HT-29 (cell line): ENCODE results near the gene ABCC5. TPM values are rescaled to one million over a fixed set of nuclear protein-coding genes. Genes with fewer than 3 reads are reported as not detected.

Experiments used
- DNase-seq: peaks from one replicate; pipeline ENCODE4 v3.0.0-alpha.2; 2015; ENCODE audit warnings: low spot score
- total RNA-seq: library from RNA; depleted of rRNA; stranded (reverse); fragments of >200 nt; shearing (Covaris generic); gene quantifications from 2 replicates; pipeline ENCODE4 v1.2.3, GENCODE V29; 2014

Gene ABCC5
- total RNA-seq, 1 experiment from 2014 or later: 3.7 TPM

DNA sequence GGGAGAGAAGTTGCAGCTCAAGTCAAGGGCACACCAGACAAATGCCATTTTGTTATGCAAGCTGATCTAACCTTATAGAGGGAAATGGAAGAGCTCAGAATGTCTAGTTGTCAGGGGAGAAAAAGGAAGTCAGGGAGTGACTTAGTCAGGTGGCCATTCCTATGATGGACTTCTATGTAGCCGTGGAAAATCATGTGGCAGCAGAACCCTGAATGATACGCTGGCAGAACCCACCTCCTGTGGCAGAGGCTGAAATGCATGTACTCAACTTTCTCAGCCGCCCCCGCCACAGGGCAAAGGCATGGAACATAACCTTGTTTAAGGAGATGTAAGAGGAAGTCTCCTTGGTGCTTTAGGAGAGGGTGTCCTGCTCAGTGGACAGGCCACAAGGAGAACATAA is 95.3 kb downstream of the ABCC5 start:
- no peak for DNase-seq

DNA sequence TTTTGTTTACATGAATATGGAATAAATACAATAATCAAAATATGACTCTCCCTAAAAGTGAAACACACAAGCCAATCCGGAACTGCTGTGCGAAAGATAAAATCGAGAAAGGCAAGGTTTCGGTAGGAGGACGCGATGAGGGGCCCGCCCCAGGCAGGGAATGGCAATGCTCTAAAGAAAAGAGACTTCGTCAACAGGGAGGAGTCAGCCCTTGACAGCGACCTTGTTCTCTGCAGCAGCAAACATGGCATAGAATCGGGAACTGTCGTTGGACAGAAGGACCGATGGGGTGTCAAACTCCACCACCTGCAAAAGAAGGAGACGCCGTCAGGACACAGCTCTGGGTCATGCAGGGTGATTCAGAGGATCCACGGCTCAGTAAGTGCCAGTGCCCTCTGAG is 96.6 kb downstream of the ABCC5 start:
- DNase-seq: no peak

DNA sequence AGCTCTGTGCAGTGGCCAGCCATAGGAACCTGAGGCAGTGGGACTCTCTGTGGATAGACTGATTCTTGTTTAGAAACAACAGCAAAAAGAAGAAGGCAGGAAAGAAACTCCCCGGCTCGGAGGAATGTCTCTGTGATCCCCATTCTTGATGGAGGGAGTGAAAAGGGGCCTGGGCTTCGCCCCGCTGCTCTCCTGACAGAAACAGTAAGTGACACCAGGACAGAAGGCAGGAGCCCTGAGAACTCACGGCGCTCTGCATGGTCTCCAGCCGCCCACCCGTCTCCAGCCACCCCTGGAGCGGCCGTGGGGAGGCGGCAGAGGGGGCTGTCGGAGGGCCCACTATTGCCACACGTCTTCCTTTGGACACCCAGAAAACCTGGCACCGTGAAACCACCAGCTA is 97.3 kb downstream of the ABCC5 start:
- DNase-seq: no peak

DNA sequence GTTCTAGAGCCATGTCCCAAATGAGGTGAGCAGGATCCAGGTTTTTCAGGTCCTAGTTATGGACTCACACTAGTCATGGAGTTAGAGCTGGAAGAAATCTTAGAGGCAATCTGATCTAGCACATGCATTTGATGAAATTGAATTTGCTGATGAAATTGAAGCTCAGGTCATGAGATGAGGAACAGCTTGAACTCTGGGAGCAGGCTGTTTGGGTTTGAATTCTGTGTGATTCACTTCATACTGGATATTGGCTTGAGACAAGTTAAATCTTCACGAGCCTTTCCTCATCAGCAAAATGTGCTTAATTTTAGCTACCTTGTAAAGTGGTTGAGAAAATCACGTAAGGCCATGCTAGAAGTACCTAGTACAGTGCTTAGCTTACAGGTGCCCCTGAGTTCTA is 99.5 kb downstream of the ABCC5 start:
- no peak for DNase-seq

DNA sequence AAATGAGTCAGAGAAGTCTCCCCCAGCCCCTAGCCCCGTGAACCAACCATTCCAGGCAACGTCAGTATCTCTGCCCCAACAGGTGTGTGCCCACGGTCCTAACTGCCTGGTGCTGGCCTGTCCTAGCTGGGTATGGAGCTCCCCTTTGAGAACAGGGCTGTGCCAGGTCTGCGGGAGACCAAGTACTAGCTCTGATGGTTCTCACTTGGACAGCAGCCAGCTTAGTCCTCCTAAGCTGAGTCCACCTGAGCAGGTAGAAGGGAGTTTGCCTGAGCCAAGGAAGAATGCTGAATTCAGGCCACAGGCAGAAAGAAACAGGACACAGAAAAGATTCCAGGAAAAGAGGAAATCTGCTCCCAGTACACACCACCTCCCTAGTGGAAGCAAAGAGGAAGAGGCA is 99.9 kb downstream of the ABCC5 start:
- DNase-seq: no peak

DNA sequence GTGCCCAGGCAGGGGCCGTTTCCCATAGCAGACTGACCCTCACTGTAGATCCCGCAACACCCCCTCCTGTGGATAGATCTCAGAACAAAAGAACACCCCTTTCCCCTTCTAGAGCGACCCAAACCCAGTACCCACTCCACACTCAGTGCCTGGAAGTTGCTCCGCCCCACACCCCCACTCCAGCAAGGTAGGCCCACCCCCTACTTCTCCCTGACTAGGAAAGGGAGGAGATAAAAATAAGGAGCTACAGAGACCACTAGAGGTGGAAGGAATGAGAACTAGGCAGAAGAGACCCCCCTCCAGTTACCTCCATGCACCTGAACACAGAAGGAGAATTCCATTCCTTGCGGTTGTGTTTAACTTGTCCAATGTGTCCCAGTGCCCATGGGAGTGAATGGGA is 102.8 kb downstream of the ABCC5 start:
- no peak for DNase-seq

DNA sequence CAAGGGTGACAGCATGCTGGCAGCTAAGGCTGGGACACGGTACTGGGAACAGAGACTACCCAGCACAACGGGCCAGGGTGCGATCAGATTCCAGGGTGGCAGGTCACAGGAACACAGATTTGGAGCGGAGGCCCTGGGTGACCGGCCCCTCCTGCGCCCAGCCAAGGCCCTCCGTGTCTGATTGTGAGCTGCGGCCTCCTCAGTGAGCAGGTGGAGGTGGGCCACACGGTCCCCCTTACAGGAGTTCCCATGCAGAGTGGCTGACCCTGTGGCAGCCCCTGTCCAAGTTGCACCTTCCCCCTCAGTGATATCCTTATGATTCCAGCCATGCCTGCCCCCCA is 104.1 kb downstream of the ABCC5 start:
- DNase-seq: no peak

DNA sequence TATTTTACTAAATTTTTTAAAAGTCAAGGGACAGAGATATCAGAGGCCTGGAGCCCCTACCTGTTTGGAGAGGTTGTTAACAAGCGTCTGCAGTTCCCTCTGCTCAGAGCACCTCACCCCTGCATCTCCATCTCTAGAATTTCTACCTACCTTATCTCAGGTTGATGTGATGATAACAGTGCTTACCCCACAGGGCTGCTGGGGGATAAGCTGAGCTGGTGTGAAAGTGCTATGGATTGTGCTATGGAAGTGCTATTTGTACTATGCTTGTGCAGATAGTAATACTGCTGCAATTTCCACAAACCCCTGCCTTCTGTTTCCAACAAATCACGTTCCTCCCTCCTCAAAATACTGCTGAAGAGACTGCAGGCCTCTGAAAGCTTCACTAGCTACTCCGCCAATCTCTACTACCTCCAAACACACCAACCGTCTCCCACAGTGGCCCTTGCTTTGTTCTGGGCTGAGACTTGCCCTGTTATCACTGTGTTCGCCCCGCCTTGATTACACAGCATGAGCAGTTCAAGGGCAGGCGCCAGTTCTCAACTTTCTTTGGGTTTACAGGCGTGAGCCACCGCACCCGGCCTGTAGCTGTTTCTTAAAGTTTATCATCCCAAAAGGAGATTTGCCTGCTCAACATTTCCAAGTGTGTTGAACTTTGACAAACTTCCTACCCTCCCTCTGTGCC is 104.6 kb downstream of the ABCC5 start:
- DNase-seq: no peak

DNA sequence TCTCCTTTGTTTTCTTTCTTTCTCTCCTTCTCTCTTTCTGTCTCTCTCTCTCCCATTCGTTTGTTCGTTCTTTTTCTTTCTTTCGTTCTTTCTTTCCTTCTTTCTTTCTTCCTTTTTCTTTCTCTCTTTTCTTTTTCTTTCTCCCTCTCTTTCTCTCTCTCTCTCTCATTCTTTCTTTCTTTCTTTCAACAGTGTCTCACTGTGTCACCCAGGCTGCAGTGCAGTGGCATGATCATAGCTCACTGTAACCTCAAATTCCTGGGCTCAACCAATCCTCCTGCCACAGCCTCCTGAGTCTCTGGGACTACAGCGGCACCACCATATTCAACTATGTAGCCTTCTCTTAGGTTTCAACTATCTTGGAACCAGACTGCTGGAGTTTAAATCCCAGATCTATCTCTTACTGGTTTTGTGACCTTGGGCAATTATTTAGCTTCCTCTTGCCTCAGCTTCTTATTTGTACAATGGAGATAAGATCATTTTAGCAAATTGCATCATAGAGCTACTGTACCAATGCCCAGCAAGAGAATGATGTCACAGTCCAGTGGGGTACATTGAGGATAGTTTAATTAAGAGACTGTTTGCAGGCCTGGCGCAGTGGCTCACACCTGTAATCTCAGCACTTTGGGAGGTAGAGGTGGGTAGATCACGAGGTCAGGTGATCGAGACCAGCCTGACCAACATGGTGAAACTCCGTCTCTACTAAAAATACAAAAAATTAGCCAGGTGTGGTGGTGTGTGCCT is 105.7 kb downstream of the ABCC5 start:
- DNase-seq: no peak

DNA sequence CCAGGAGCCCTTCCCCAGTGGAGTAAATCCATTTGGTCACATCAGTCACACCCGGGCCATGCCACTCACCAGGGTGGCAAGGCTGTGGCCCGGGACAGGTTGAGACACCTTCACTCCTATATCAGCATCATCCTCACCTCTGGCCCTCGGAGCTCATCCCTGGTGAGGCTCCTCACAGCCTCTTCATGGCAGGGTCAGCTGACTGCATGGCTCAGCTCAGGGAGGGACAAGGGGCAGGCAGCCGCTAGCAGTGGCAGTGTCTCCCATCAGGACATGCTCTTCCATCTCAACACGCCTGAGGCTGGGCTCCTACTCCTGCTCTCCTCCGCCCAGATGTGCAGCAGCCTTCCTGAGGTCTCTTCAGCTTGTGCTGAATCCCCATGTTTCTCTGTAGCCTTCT is 106.6 kb downstream of the ABCC5 start:
- DNase-seq: no peak

DNA sequence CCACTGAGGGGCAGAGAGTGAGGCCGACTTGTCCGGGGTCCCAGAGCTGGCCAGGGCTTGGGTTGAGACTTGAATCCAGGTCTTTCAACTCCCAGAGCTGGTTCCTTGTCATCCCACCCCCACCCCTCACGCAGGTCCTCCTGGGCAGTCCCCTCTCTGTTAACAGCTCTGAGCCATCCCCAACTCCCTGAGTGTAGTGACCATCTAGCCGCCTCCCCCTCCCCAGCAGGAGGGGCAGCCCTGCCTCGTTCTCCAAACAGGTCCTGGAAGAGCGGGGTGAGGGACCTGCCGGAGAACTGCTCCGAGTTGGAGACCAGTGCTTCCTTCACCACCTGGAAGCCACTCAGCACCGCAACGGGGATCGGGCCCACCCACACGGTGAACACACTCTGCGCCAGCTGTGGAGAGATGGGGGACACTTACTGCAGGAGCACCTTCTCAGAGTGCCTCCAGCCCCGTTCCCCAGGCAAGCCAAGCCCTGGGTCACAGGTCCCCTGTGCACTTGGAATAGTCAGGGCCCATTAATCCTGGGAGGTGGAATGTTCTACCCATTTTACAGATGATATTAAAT is 108.6 kb downstream of the ABCC5 start:
- DNase-seq: no peak

DNA sequence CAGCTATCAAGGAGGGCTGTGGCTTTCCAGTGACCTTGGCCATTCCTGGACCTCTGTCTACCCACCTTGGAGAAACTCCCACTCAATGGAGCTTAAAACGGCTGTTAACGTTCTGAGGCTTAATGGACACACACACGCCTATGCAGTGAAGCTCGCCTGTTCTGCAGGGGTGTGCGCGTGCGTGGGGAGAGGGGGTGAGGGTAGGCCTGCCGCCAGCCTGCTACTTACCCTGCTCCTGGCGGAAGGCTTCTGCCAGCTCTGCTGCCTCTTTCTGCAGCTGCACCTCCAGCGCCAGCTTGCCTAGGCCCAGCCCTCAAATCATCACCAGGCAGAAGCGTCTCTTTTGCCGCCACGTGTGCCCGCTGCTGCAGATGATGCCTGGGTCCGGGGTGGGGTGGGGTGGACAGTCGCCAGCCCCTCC is 109.8 kb downstream of the ABCC5 start:
- DNase-seq: no peak

DNA sequence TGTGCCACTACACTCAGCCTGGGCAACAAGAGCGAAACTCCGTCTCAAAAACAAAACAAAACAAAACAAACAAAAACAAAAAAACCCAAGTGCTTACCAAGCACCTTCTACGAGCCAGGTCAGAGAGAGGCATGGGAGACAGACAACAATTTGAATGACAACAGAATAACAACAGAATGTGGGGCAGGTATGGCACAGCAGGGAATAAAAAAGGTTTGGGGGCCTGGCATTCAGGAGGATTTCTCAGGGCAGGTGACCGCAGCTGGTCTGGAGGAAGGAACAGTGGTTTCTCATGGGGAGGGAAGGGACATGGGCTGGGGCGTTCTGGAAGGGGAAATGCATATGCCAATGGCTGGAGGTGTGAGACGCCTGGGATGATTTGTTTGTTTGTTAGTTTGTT is 110.5 kb downstream of the ABCC5 start:
- DNase-seq: no peak

DNA sequence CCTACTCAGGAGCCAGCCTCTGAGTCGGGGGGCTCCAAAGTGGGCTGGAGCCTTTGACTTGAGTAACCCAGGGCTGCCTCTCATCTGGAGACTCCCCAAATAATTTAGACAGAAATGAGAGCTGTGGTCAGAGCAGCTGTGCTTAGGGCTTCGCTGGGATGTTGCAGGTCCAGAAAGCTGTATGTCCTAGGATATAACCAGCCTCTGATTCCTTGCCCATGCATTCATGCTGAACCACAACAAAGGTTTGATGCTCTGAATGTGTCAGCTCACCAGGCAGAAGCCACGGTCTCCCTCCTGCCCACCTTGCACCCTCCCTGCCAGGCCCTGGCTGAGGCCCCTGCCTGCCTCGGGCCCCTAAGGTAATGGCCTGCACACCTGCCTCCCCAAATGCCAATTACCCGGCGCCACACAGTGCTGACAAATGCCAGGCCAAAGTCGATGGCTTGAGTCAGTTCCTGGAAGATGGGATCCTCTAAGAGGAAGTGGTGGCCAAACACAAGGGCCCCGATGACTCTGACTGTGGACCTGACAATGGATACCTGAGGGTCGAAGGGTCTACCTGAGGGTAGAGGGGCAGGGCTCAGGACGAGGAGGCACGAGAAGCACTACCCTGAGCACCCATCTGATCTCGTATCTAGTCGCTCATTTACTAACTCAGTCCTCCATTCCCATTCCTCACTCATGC is 111.3 kb downstream of the ABCC5 start:
- DNase-seq: no peak

DNA sequence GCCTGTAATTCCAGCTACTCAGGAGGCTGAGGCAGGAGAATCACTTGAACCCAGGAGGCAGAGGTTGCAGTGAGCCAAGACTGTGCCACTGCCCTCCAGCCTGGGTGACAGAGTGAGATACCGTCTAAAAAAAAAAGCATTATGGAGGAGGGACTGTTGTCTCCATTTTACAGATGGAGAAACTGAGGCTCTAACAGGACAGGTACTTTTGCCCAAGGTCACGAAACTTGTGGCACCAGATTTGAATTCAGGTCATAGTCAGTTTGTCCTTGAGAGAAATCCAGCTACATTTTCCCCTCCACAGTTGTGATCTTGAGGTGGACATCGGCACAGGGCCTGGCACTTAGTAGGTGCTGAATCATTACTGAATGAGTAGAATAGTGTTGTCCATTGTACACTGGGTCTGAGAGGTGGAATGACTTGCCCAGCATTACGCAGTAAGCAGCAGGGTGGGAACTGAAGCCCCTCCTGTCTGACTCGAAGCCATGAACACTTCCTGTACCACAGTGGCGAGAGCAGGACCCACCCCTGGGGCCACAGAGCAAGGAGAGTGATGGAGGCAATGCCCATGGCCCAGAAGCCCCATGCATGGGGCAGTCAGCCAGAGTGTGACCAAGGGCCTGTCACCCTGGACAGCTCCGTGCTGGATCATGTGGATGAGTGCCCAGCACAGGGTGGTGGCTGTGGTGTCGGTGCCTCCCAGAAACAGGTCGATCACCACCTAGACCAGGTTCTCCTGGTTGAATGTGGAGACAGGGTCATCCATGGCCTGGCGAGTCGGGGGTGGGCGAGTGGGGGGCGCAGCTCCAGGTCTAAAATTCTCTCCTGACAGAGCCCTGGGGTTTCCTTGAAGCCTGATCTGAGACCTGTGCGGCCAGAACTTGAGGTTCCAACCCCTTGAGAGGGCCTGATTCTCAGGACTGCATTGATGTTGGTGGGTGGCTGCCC is 112.6 kb downstream of the ABCC5 start:
- DNase-seq: no peak

DNA sequence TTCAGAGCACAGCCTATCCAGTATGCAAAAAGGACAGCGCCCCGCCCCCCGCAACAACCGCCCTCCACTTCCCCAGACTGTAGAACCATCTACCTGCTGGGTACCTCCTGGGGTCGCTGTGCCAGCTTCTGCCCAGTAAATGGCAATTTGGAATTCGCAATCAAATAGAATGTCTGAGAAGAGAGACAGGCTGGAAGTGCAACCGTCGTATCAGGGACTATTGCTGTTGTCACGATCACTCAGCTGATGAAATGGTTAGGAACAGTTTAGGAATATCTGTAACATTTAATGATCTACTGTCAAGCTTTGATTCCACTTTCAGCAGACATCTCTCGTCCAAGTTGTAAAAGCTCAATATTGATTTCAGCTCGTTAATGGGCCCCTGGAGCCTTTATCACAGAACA is 119.7 kb downstream of the ABCC5 start:
- no peak for DNase-seq

DNA sequence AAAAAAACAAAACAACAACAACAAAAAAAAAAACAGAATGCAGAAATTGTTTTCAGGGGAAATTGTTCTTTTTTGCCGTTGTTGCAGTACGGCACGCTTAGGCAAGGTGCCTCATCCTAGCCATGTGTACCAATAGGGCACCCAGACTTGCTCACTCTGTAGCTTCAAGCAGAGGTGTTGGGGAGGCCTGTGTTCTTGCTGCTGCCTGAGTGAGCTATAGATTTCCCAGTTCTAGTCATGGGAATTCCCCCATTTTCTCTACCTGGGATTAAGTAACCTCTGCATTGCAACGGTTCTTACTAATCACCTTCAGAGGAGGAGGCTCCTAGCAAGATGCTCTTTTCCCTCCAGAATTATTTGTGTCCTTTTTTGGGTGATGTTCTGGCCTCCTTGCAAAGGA is 120.1 kb downstream of the ABCC5 start:
- DNase-seq: no peak

DNA sequence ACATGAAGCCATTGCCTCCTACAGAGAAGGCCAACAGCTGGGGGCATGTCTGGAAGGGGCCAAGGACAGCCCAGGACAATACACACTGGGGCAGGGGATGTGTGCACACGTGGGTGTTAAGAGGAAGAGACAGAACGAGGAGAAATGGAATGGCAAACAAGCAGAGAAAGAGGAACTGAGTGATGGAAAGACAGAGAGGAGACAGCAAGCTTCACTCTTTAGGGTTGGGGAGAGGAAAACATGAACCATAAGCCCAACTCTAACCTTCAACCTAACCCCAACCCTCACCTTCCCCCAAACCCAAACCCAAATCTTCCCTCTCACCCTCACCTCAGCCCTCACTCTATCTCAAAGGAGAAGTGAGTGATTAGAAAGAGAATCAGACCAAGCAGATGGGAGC is 121.1 kb downstream of the ABCC5 start:
- DNase-seq: no peak

DNA sequence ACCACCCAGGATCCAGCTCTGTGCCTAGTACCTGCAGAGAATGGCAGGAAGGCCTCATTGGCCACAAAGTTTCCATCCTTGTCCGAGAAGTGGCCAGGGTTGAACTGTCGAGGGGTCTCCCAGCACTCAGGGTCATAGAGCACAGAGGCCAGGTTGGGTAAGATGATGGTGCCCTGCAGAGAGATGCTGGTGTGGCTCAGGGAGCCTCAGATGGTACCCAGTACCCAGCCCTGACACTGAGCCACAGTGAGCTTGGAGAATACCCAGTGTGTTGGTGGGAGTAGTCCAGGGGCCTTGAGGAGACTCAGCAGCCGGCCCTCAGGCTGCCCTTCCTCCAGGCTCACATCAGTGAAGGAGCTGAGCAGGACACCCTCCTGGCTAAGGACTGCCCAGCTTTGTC is 121.5 kb downstream of the ABCC5 start:
- no peak for DNase-seq

DNA sequence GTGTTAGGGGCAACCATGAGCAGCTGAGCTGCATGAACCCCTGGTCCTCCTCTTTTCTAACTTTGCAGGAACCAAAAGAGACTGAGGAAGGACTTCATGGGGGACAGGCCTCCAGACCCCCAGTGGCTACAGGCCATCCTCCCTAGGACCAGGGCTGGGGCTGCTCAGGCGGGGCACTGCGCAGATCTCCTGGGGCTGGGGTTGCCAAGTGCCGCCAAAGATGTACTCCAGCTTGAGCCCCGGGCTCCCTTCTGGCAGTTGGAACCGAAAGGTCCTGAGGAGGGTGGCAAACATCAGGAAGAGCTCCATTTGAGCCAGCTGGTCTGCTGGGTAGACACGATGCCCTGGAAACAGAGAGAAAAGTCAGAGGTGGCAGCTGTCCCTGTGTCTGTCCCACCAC is 121.9 kb downstream of the ABCC5 start:
- DNase-seq: no peak

DNA sequence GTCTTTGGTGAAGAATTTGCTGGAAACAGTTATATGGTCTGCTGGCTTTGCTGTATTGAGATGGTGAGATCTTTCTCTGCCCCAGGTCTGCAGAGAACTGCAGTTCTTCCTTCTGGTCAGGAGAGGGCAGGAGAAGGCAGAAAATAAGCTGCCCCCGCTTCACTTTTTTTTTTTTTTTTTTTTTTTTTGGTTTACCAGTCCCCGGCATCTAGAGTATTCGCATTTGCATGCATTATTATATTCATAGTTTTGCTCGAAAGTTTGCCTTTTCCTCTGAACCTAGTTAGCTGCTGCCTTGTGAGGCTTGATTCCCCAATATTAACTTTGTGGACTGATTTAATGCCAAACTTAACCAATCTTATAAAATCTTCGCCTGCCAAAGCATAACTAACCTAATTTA is 122.4 kb downstream of the ABCC5 start:
- peak; percentile 48 for DNase-seq
